OCI-LY3 (cell line): ENCODE results near the gene TP63.

ENCODE experiments used
- EZH2phosphoT487 ChIP-seq: fragments of 200-600 bp; shearing (Covaris generic); IDR thresholded peaks from 2 replicates; pipeline ENCODE4 v1.6.1; 2018; ENCODE audit warnings: antibody characterized with exemption, mixed run types, low read depth
- TF ChIP-seq, protein P1 (sequence below): fragments of 200-600, 300-600 bp; sonication (generic); IDR thresholded peaks from 2 replicates; pipeline ENCODE4 v1.5.1; 2014; ENCODE audit warnings: antibody characterized with exemption, low read length, low read depth

DNA sequence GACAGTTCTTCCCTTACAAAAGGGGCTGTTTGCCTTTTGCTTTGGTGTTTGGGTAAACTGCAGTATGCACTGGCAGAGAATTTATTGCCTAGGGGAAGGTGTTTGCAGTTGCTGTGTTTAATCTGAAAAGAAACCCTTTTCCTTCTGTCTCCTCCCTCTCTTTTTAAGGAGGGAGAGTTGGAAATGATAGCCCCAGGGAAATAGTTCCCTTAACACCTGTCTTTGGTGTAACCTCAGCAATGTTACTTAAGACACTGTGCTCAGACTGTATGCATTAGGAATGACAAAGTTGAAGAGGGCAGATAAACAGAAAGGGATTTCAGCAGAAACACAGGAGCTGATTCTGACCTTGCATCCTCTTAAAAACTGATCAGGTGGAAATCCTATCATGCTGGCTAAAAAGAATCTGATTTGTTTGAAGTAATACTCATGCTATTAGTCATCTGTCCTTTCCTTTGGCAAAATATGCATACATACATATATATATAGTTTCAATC lies 125.4 kb downstream of the TP63 start:
- TF ChIP-seq, protein P1, sequence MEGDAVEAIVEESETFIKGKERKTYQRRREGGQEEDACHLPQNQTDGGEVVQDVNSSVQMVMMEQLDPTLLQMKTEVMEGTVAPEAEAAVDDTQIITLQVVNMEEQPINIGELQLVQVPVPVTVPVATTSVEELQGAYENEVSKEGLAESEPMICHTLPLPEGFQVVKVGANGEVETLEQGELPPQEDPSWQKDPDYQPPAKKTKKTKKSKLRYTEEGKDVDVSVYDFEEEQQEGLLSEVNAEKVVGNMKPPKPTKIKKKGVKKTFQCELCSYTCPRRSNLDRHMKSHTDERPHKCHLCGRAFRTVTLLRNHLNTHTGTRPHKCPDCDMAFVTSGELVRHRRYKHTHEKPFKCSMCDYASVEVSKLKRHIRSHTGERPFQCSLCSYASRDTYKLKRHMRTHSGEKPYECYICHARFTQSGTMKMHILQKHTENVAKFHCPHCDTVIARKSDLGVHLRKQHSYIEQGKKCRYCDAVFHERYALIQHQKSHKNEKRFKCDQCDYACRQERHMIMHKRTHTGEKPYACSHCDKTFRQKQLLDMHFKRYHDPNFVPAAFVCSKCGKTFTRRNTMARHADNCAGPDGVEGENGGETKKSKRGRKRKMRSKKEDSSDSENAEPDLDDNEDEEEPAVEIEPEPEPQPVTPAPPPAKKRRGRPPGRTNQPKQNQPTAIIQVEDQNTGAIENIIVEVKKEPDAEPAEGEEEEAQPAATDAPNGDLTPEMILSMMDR: no peak
- TF ChIP-seq EZH2phosphoT487: no peak
